ENCODE data around the gene NFIA.

NFIA gene

GRCh38 chr1:61498342-61498741, 416.0 kb downstream of the NFIA start:
- no peak for DNase-seq (ENCODE audit: low read depth)

GRCh38 chr1:61501971-61502916, 419.9 kb downstream of the NFIA start:
- DNase-seq (ENCODE audit: low read depth): no peak

GRCh38 chr1:61504305-61504704, 421.9 kb downstream of the NFIA start:
- no peak for DNase-seq (ENCODE audit: low read depth)

GRCh38 chr1:61504852-61505390, 422.6 kb downstream of the NFIA start:
- DNase-seq (ENCODE audit: low read depth): no peak

- DNase-seq (ENCODE audit: low read depth): no peak
Measured at GRCh38 chr1:61506236-61506635, 423.9 kb downstream of the NFIA start.

GRCh38 chr1:61506944-61507500, 424.7 kb downstream of the NFIA start:
- DNase-seq (ENCODE audit: low read depth): no peak
